Activated T-cell treated with anti-CD3 and anti-CD28 coated beads, Interleukin-2, amount 50 U/mL, for 4 hours (primary cell): ENCODE results near the gene CCDC93. TPM values are rescaled to one million over a fixed set of nuclear protein-coding genes. Genes with fewer than 3 reads are reported as not detected.

Experiments used
- ATAC-seq, 2 donors: fragments of 200-7000 bp; cut with Tn5 transposase; one replicate each; pipeline ENCODE4 v1.10.0; 2021
- DNase-seq: peaks from one replicate; pipeline ENCODE4 v3.0.0-alpha.2; 2020
- H3K27me3 Mint-ChIP-seq: one replicate; pipeline ENCODE4 v1.8.0; 2021; ENCODE audit warnings: low read depth, mixed read lengths
- H3K36me3 Mint-ChIP-seq: one replicate; pipeline ENCODE4 v1.8.0; 2022; ENCODE audit warnings: mixed read lengths; ENCODE audit not compliant: insufficient read depth
- H3K4me1 Mint-ChIP-seq: one replicate; pipeline ENCODE4 v1.8.0; 2021; ENCODE audit warnings: low read depth, mixed read lengths
- H3K4me3 Mint-ChIP-seq: one replicate; pipeline ENCODE4 v1.8.0; 2021; ENCODE audit warnings: mild to moderate bottlenecking, moderate library complexity, mixed read lengths
- H3K9me3 Mint-ChIP-seq: one replicate; pipeline ENCODE4 v1.8.0; 2021; ENCODE audit warnings: mixed read lengths
- total RNA-seq, 3 donors: library from RNA; stranded (reverse); gene quantifications; one replicate each; pipeline ENCODE4 v1.2.1, GENCODE V29; 2021

CCDC93 gene
- total RNA-seq, 3 donors from 2014 or later, result 23.7 to 25.8 (median 24.8) TPM

- Mint-ChIP-seq H3K36me3 (no peaks in the 10 kb centered on the region), H3K9me3 (no peaks in the 10 kb centered on the region), H3K4me3 (no peak overlapping the region), H3K4me1 (no peaks in the 10 kb centered on the region), H3K27me3 (peaks cover 31% of the 10 kb centered on the region)
- no peak for ATAC-seq
- DNase-seq, result no peak
Measured at GRCh38 chr2:118050974-118051373, 37.1 kb upstream of the CCDC93 start.

GRCh38 chr2:118050386-118050785, 36.5 kb upstream of the CCDC93 start:
- ATAC-seq (no peak), DNase-seq (no peak)
- Mint-ChIP-seq H3K4me3 (no peak overlapping the region), H3K4me1 (no peaks in the 10 kb centered on the region), H3K9me3 (no peaks in the 10 kb centered on the region), H3K36me3 (no peaks in the 10 kb centered on the region), H3K27me3 (peaks cover 29% of the 10 kb centered on the region)

GRCh38 chr2:118049816-118050140, 35.9 kb upstream of the CCDC93 start:
- Mint-ChIP-seq H3K4me1 (no peaks in the 10 kb centered on the region), H3K4me3 (no peak overlapping the region), H3K27me3 (peaks cover 23% of the 10 kb centered on the region), H3K9me3 (no peaks in the 10 kb centered on the region), H3K36me3 (no peaks in the 10 kb centered on the region)
- ATAC-seq, result no peak
- no peak for DNase-seq

GRCh38 chr2:118049140-118049815, 35.4 kb upstream of the CCDC93 start:
- DNase-seq, result no peak
- Mint-ChIP-seq H3K9me3 (no peaks in the 10 kb centered on the region), H3K4me1 (no peaks in the 10 kb centered on the region), H3K27me3 (peaks cover 24% of the 10 kb centered on the region), H3K4me3 (no peak overlapping the region), H3K36me3 (no peaks in the 10 kb centered on the region)
- ATAC-seq, result no peak

- no peak overlapping the region for H3K4me3 Mint-ChIP-seq
- DNase-seq (no peak), ATAC-seq (no peak)
- H3K4me1 Mint-ChIP-seq, result no peaks in the 10 kb centered on the region
- H3K36me3 Mint-ChIP-seq, result no peaks in the 10 kb centered on the region
- peaks cover 32% of the 10 kb centered on the region for H3K27me3 Mint-ChIP-seq
- H3K9me3 Mint-ChIP-seq, result no peaks in the 10 kb centered on the region
Measured at GRCh38 chr2:118048401-118048800, 34.5 kb upstream of the CCDC93 start.

- no peak for ATAC-seq
- DNase-seq, result no peak
- Mint-ChIP-seq H3K9me3 (no peaks in the 10 kb centered on the region), H3K36me3 (no peaks in the 10 kb centered on the region), H3K4me3 (no peak overlapping the region), H3K4me1 (no peaks in the 10 kb centered on the region), H3K27me3 (peaks cover 34% of the 10 kb centered on the region)
Measured at GRCh38 chr2:118047380-118047826, 33.5 kb upstream of the CCDC93 start.

- Mint-ChIP-seq H3K4me1 (no peaks in the 10 kb centered on the region), H3K4me3 (no peak overlapping the region), H3K27me3 (peaks cover 34% of the 10 kb centered on the region), H3K36me3 (no peaks in the 10 kb centered on the region), H3K9me3 (no peaks in the 10 kb centered on the region)
- DNase-seq, result no peak
- ATAC-seq, result no peak
Measured at GRCh38 chr2:118046634-118047210, 32.9 kb upstream of the CCDC93 start.

GRCh38 chr2:118045286-118045685, 31.4 kb upstream of the CCDC93 start:
- ATAC-seq (no peak), DNase-seq (no peak)
- Mint-ChIP-seq H3K9me3 (no peaks in the 10 kb centered on the region), H3K4me3 (no peak overlapping the region), H3K27me3 (peaks cover 31% of the 10 kb centered on the region), H3K4me1 (no peaks in the 10 kb centered on the region), H3K36me3 (no peaks in the 10 kb centered on the region)

GRCh38 chr2:118044854-118045253, 31.0 kb upstream of the CCDC93 start:
- Mint-ChIP-seq H3K27me3 (peaks cover 32% of the 10 kb centered on the region), H3K9me3 (no peaks in the 10 kb centered on the region), H3K36me3 (no peaks in the 10 kb centered on the region), H3K4me3 (no peak overlapping the region), H3K4me1 (no peaks in the 10 kb centered on the region)
- ATAC-seq (no peak), DNase-seq (no peak)

- Mint-ChIP-seq H3K27me3 (peaks cover 33% of the 10 kb centered on the region), H3K36me3 (no peaks in the 10 kb centered on the region), H3K9me3 (no peaks in the 10 kb centered on the region), H3K4me3 (no peak overlapping the region), H3K4me1 (no peaks in the 10 kb centered on the region)
- ATAC-seq (peak in 1 of 2 donors; percentile 35), DNase-seq (no peak)
Measured at GRCh38 chr2:118044103-118044716, 30.3 kb upstream of the CCDC93 start.

- ATAC-seq (no peak), DNase-seq (no peak)
- Mint-ChIP-seq H3K36me3 (no peaks in the 10 kb centered on the region), H3K4me1 (no peaks in the 10 kb centered on the region), H3K27me3 (peaks cover 41% of the 10 kb centered on the region), H3K9me3 (peaks cover 7% of the 10 kb centered on the region), H3K4me3 (no peak overlapping the region)
Measured at GRCh38 chr2:118040891-118041290, 27.0 kb upstream of the CCDC93 start.

- peak; percentile 71 for ATAC-seq
- peak; percentile 10 for DNase-seq
- Mint-ChIP-seq H3K4me1 (no peaks in the 10 kb centered on the region), H3K27me3 (peaks cover 41% of the 10 kb centered on the region), H3K36me3 (no peaks in the 10 kb centered on the region), H3K4me3 (no peak overlapping the region), H3K9me3 (peaks cover 12% of the 10 kb centered on the region)
Measured at GRCh38 chr2:118032169-118033013, 18.5 kb upstream of the CCDC93 start.

GRCh38 chr2:118031566-118031965, 17.7 kb upstream of the CCDC93 start:
- ATAC-seq, result no peak
- H3K4me1 Mint-ChIP-seq, result no peaks in the 10 kb centered on the region
- DNase-seq, result no peak
- peaks cover 11% of the 10 kb centered on the region for H3K9me3 Mint-ChIP-seq
- peaks cover 40% of the 10 kb centered on the region for H3K27me3 Mint-ChIP-seq
- no peak overlapping the region for H3K4me3 Mint-ChIP-seq
- H3K36me3 Mint-ChIP-seq, result no peaks in the 10 kb centered on the region

GRCh38 chr2:118029025-118029424, 15.2 kb upstream of the CCDC93 start:
- H3K4me1 Mint-ChIP-seq, result no peaks in the 10 kb centered on the region
- H3K4me3 Mint-ChIP-seq, result no peak overlapping the region
- no peak for ATAC-seq
- peaks cover 34% of the 10 kb centered on the region for H3K27me3 Mint-ChIP-seq
- H3K36me3 Mint-ChIP-seq, result no peaks in the 10 kb centered on the region
- no peak for DNase-seq
- no peaks in the 10 kb centered on the region for H3K9me3 Mint-ChIP-seq
